Right lobe of liver (tissue), 4 donors: ENCODE results near the gene TLDC2.

Experiments used
- POLR2A ChIP-seq: fragments of 450-650 bp; IDR thresholded peaks from one replicate; pipeline ENCODE4 v1.6.1; 2017; ENCODE audit warnings: antibody characterized with exemption, mild to moderate bottlenecking
- TF ChIP-seq, protein P1 (sequence below), 4 donors: fragments of 200-600 bp in 3 of 4; fragments of 450-650 bp in 1 of 4; IDR thresholded peaks; one replicate each; pipeline versions ENCODE4 v1.5.1 to v1.8.0; 2016 to 2022; ENCODE audit warnings: antibody characterized with exemption in 4 of 4, mild to moderate bottlenecking in 2 of 4
- donor health status: DM: no; HTN: no; CAD: no.
- donor health status: DM: no; HTN: no; CAD: no.
- donor health status: DM: no; HTN: yes; CAD: no.

GRCh38 chr20:36881331-36881730, 5.4 kb downstream of the TLDC2 start:
- TF ChIP-seq, protein P1, sequence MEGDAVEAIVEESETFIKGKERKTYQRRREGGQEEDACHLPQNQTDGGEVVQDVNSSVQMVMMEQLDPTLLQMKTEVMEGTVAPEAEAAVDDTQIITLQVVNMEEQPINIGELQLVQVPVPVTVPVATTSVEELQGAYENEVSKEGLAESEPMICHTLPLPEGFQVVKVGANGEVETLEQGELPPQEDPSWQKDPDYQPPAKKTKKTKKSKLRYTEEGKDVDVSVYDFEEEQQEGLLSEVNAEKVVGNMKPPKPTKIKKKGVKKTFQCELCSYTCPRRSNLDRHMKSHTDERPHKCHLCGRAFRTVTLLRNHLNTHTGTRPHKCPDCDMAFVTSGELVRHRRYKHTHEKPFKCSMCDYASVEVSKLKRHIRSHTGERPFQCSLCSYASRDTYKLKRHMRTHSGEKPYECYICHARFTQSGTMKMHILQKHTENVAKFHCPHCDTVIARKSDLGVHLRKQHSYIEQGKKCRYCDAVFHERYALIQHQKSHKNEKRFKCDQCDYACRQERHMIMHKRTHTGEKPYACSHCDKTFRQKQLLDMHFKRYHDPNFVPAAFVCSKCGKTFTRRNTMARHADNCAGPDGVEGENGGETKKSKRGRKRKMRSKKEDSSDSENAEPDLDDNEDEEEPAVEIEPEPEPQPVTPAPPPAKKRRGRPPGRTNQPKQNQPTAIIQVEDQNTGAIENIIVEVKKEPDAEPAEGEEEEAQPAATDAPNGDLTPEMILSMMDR (IDR thresholded peaks at IDR 0.05): no peak
- TF ChIP-seq POLR2A: no peak
